Measurements from ENCODE around the gene MEAK7. TPM values are rescaled to one million over a fixed set of nuclear protein-coding genes. Genes with fewer than 3 reads are reported as not detected.
A peak's percentile ranks its signal among the peaks of the same experiment; 100 is the strongest.

MEAK7 gene
- total RNA-seq, 2 donors from 2014 or later, result 6.7 to 11.2 TPM

- WGBS, 2 donors, result 70 to 91% methylated on average over 8 of the region's 8 CpGs
- Histone ChIP-seq H3K27me3 (no peaks in the 10 kb centered on the region), H3K27ac (no peak overlapping the region), H3K4me1 (peaks cover 24% of the 10 kb centered on the region), H3K36me3 (replicated peaks in 1 of 2; ENCODE audit: insufficient read depth in 1 of 2, low read depth in 2 of 2) (no peaks in the 10 kb centered on the region), H3K9me3 (no peaks in the 10 kb centered on the region), H3K4me3 (no peak overlapping the region)
- ATAC-seq, result no peak
- DNase-seq, result peak in 1 of 4 donors; percentile 2
- TF ChIP-seq POLR2A (IDR thresholded peaks at IDR 0.05), result no peak
- TF ChIP-seq CTCF (IDR thresholded peaks at IDR 0.05), result no peak
- intact Hi-C loops (cut with DNase I), result no loop called here
These were observed 4.0 kb upstream of the MEAK7 start for GRCh38 chr16:84508502-84508901.

- H3K4me1 ChIP-seq, result peaks cover 26% of the 10 kb centered on the region
- intact Hi-C loops (cut with DNase I), result no loop called here
- 70 to 71% methylated on average over 19 to 27 of the region's 27 CpGs for WGBS, 2 donors
- H3K9me3 ChIP-seq, result no peaks in the 10 kb centered on the region
- no peaks in the 10 kb centered on the region for H3K27me3 ChIP-seq
- no peak overlapping the region for H3K27ac ChIP-seq
- H3K4me3 ChIP-seq, result no peak overlapping the region
- TF ChIP-seq CTCF (IDR thresholded peaks at IDR 0.05) (no peak), POLR2A (IDR thresholded peaks at IDR 0.05) (no peak)
- no peaks in the 10 kb centered on the region for H3K36me3 ChIP-seq (replicated peaks in 1 of 2; ENCODE audit: insufficient read depth in 1 of 2, low read depth in 2 of 2)
- DNase-seq (no peak), ATAC-seq (no peak)
These were observed 2.8 kb upstream of the MEAK7 start for GRCh38 chr16:84507011-84507982.

- Histone ChIP-seq H3K36me3 (replicated peaks in 1 of 2; ENCODE audit: insufficient read depth in 1 of 2, low read depth in 2 of 2) (no peaks in the 10 kb centered on the region), H3K4me1 (peaks cover 18% of the 10 kb centered on the region), H3K9me3 (no peaks in the 10 kb centered on the region), H3K27ac (peak overlapping the region; percentile 71 to 85 (median 77)), H3K27me3 (no peaks in the 10 kb centered on the region), H3K4me3 (no peak overlapping the region)
- intact Hi-C loops (cut with DNase I), result no loop called here
- DNase-seq (no peak), ATAC-seq (no peak)
- 74% methylated on average over 31 to 33 of the region's 33 CpGs for WGBS, 2 donors
- TF ChIP-seq CTCF (IDR thresholded peaks at IDR 0.05) (no peak), POLR2A (IDR thresholded peaks at IDR 0.05) (no peak)
These were observed 1.1 kb upstream of the MEAK7 start for GRCh38 chr16:84505249-84506187.

GRCh38 chr16:84503751-84504395, 586 bp downstream of the MEAK7 start:
- 35 to 39% methylated on average over 11 to 13 of the region's 13 CpGs for WGBS, 2 donors
- Histone ChIP-seq H3K27me3 (no peaks in the 10 kb centered on the region), H3K4me3 (peak overlapping the region; percentile 47 to 74), H3K9me3 (no peaks in the 10 kb centered on the region), H3K27ac (peak overlapping the region; percentile 42 to 85 (median 72)), H3K36me3 (replicated peaks in 1 of 2; ENCODE audit: insufficient read depth in 1 of 2, low read depth in 2 of 2) (no peaks in the 10 kb centered on the region), H3K4me1 (peaks cover 18% of the 10 kb centered on the region)
- intact Hi-C loops (cut with DNase I), result no loop called here
- peak in 2 of 4 donors; percentile 19 to 20 for DNase-seq
- no peak for ATAC-seq
- no peak for TF ChIP-seq CTCF (IDR thresholded peaks at IDR 0.05)
- TF ChIP-seq POLR2A (IDR thresholded peaks at IDR 0.05), result no peak

All from body of pancreas (tissue), 4 donors.